ENCODE results near the gene RSPH3. TPM values are rescaled to one million over a fixed set of nuclear protein-coding genes. Genes with fewer than 3 reads are reported as not detected.
"Not testable (repeated sequence)": the region's sequence is repeated elsewhere in the genome, so short reads cannot be mapped to it uniquely, and the experiment has no call there.

RSPH3 gene, protein sequence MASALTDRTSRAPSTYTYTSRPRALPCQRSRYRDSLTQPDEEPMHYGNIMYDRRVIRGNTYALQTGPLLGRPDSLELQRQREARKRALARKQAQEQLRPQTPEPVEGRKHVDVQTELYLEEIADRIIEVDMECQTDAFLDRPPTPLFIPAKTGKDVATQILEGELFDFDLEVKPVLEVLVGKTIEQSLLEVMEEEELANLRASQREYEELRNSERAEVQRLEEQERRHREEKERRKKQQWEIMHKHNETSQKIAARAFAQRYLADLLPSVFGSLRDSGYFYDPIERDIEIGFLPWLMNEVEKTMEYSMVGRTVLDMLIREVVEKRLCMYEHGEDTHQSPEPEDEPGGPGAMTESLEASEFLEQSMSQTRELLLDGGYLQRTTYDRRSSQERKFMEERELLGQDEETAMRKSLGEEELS
- 1 to 10 TPM; 2.5 to 3.9 (median 3.4) TPM for polyA plus RNA-seq (ENCODE audit: insufficient read length in 10 of 10)
- long read RNA-seq, donor 1: 0 reads
- long read RNA-seq, donor 2, full-length matches to known transcripts: 1 of 1 reads
- long read RNA-seq, donor 2, partial matches to known transcripts: 0 of 1 reads
- long read RNA-seq, donor 2, other reads (novel, unspliced or antisense): 0 of 1 reads
- long read RNA-seq, donor 3: 0 reads
- long read RNA-seq, donor 4: 0 reads
- long read RNA-seq, donor 5, full-length matches to known transcripts: 1 of 1 reads
- long read RNA-seq, donor 5, partial matches to known transcripts: 0 of 1 reads
- long read RNA-seq, donor 5, other reads (novel, unspliced or antisense): 0 of 1 reads
- long read RNA-seq, donor 6: 0 reads
- long read RNA-seq, donor 7, full-length matches to known transcripts: 1 of 1 reads
- long read RNA-seq, donor 7, partial matches to known transcripts: 0 of 1 reads
- long read RNA-seq, donor 7, other reads (novel, unspliced or antisense): 0 of 1 reads
- long read RNA-seq, donor 8: 0 reads
- long read RNA-seq, donor 9: 0 reads

DNA sequence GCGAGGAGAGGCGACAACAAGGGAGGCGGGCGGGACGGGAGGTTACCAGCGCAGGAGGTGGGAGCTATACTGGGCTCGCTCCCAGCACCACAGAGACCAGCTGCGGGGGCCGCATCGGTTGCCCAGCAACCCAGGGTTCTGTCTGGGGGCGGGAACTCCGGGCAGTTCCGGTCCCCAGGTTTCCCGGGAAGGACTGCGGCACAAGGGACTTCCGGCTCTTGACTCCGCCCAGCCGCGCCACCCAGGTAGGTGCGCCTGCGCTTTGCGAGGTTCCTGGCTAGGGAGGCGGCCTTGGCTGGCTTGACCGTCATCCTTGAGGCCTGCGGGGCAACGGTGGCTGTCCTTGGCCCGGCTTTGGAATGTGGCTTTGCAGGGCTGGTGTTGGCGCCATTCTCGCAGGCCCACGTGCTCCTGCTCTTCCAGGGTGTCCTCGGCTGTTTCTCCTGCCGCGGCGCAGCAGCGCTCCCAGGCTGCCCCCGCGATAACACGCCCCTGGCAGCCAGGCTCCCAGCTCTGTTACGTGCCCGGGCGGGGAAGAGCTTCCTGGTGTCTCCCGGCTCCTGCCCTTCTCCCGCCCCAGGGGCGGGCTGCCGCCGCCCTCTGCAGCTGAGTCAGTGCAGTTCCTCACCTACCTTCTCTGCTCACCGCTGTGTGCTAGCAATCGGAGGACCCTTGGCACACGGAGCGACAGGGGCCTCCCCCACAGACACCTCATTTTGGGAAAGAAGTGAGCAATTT is at the start of gene RSPH3:
Gene RSPH3 (minus strand): TSS at position 537 of the 738 bp plus-strand sequence. CDS start 652 bp downstream, outside the sequence.
- peak; percentile 93 to 97 (median 93) for DNase-seq

DNA sequence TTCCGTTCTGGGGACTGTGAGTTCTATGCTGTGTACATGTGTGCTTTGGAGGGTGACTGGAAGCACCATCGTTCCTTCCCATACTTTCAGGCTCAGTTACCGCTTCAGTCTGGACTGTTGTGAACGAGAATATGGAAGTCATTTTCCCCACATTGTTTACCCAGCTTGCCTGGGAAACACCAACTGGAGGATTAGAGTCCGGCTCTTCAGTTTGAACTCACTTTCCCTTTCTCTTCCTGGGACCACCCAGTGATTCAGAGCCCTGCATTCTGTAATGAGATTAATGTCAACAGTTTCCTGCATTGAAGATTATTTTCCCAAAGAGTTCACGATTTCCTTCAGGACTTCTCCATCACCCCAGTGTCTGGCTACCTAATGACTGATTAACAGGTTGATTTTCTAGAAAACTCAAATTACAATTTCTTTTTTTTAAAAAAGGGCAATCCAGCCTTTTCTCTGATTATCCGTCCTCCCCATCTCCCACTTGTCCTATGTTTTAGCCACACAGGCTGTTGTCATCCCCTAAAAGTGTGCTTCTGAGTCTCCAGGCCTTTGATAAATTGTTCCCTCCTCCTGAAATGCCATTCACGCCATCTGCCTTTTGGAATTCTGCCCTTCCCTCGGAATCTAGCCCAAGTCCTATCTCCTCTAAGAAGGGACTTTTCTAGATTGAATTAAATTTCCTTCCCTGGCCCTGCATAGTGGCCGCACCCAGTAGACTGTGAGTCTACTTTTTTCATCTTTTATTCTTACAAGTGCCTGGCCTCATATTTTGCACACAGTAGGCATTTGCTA is 48.1 kb upstream of the RSPH3 start:
- DNase-seq: no peak

DNA sequence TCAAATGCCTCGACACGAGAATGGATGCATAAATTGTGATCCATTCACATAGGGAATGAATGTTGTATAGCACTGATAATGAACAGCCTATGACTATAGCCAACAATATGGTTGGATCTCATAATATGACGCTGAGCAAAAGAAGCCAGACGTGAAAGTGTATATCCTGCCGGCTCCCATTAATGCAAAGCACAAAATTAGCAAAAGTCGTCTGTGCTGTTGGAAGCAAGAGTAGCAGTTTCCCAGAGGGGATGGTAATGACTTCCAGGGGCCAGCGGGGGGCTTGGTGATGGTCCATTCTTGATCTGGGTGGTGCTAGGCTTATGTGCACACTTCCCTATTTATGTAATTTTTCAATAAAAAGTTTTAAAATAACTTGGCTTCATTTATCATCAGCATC is 45.8 kb upstream of the RSPH3 start:
- no peak for DNase-seq

DNA sequence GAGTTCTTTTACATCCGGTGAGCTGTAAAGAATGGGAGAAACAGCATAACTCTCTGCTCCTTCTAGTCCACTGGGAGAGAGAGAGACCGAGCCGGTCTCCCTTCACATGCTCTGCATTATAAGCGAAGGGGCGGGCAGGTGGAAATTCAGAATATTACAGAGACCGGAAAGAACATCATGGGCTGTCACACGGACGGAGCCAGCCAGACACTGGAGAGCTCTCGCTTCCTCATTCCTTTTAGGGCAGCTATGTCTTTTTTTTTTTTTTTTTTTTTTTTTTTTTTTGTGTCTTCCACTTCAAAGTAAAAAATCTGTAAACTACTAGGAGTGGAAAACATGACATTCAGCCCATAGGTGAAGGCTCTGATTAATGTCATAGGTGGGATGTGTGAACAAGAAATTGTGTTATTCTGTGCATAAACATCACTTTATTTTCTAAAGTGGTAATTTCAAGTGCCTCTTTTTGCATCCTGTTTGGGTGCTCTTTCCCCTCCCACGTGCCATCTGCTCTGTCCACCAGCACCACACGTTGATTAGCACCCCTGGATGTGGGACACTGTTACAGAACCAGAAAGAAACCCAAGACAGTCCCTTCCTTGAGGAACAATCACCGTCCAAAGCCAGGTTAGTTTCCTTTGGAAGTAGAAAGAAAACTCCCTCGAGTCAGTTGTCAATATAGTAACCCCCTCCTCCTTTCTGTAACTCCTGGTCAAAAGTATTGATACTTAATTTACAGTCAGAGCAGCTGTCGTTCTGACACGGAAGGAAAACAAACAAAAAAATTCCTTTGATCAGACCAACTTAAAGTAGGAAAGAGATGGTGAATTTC is 45.1 kb upstream of the RSPH3 start, which contains the start of gene TAGAP:
Gene TAGAP (minus strand): TSS at position 93 of the 829 bp plus-strand sequence. CDS start 845 bp downstream, outside the sequence.
- peak; percentile 31 to 75 (median 62) for DNase-seq

DNA sequence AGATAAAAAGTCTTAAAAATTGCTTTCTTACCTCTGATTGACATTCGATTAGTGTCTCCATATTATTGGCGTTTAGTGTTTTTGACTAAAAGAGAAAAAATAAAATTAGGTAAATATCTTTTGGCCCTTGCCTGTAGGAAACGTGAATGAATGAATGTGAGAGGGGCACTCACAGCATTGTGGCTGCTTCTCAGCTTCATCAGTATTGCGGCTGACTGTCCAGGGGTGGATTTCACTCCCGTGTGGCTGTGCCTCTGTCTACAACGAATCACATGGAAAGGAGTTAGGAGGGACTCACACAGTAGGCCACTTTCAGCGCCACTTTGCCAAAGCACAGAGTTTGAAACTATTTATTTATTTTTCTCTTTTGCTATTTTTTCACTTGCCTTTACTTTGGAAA is 43.9 kb upstream of the RSPH3 start:
- DNase-seq: no peak

DNA sequence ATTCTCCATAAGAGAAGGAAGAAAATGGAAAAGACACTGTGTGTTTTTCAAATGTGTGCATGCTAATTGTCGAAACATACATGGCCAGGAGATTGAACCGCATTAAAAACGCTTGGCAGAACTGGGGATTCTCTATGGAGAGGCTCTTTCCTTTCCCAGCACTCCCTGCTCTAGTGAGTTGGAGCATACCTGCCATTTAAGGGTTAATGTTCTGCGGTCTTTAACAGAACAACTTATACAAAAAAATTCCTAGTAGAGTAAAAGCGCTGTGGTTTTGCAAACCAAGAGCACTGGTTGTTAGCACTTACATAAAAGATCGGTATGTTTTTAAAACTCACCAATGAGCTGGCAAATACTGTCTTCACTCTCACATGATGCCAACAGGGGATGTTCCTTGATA is 43.2 kb upstream of the RSPH3 start:
- DNase-seq: no peak

DNA sequence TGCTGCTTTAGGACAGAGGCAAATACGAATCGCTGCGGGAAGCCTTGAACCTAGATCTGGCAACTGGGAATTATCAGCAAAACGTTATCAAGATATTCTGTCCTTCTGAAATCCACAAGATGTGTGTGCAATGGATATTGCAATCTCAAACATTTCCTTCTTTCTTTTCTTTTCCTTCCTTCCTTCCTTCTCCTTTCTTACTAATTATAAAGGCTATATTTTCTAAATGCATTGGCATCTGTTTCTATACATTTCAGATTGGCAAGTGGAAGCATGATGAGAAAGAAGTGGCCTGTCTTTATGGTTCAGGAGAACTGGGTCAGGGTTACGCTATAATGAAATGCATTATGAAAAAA is 42.8 kb upstream of the RSPH3 start:
- no peak for DNase-seq

DNA sequence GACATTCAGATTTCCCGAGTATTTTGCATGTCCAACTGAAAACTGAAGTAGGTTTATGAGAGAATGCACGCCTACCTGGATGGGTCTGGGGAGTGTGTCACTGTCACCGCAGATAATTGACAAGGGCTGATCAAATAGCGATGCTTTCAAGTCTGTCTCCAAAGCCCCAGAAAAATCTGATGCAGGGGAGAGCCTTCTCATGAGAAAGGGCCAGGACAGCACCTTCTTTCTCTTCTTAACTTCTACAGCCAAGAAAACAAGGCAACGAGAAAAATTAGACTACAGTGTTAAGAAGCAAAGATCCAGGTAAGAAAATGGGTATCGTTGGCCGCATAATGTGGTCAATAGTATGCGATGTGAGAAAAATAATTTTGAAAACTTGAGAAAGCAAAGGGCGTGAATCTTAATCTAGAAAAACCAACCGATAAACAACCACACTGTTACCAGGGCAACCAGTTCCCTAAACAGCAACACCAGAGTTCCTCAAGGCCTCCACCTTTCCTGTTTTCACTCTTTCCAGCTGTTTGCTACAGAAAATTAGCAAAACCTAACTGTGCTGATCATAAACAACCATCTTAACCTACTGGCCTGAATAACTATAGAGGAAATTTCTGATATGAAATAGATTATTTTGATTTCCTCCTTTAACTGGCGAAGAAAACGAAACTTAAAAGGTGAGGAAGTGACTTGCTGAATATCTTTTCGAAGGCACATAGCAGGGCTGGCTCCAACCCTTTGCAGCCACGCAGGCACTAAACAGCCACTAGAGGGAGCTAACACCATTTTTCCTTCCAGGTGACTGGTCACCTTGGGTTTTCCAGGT is 42.2 kb upstream of the RSPH3 start:
- DNase-seq: peak; percentile 51 to 80 (median 69)

DNA sequence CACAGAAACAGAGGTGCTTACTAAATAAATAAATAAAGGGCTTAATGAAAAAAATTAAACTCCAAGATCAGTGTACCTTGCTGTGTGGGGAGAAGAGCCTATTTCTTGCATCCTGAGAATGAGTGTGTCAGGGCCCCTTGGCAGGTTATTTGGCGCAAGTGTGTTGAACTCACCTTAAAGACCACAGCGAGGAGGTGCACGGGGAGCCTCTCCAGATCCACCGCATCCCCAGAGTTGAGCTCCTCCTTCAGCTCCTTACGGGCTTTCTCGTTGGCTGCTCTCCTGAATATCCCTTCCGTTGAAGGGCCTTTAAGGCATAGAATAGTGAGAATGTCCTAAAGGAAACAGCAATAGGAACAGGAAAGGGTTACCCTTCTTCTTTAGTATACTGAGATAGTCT is 41.2 kb upstream of the RSPH3 start:
- DNase-seq: no peak

DNA sequence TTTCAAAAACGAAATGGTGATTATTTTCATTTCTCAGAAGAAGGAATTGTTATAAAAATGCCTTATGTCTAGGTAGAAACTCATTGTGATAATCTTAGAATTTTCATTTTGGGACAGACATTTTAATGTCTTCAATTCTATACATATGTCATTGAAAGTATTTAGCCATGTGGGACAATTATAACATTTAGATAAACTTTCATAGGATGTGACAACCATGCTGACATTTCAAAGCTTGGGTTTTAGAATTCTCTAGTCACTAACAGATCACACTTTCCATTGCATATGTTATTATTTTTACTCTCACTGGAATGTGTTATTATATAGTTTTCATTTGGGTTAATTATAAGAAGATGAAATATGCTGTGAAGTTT is 39.9 kb upstream of the RSPH3 start:
- DNase-seq: no peak

DNA sequence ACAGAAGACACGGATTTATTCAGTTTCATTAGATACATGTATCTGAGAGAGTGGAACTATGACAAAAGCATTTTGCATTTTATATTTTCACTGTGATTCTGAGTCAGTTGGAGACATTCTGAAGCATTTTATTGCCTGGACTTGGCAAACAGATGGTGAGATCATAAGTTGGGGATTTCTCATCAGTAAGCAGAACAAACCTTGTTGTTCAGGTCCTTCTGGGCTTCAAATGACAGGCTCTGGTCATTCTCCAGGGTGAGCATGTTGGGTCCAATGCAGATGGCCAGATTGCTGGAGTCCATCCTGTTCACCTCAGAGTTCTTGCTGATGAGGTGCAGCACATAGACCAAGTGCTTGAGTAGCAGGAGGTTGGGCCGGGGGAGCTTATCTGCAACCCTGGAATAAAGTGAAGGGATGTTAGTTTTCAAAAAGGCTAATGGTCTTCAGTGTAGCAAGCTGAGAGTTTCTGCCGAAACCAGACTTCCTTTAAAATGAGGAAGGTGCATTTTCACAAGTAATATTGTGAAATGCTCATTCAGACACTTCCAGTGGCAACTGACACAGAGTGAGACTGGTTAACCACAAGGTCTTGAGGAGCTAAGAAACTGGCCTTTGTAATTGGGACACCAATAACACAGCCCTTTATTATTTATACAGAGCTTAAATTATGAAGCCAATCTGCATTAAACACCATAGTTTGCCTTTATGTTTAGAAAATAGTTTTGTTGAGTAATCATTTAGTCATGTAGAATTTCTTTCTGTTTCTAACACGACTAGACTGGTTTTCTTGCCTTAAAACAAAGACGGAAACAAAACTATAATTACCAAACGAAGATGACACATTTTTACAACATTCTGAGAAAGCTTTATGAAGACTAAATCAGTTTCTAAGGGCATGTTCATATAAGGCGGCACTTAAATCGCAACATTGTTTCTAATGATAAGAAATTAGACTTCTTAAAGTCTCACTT is 39.2 kb upstream of the RSPH3 start:
- DNase-seq: peak in 2 of 3 donors; percentile 21 to 62

DNA sequence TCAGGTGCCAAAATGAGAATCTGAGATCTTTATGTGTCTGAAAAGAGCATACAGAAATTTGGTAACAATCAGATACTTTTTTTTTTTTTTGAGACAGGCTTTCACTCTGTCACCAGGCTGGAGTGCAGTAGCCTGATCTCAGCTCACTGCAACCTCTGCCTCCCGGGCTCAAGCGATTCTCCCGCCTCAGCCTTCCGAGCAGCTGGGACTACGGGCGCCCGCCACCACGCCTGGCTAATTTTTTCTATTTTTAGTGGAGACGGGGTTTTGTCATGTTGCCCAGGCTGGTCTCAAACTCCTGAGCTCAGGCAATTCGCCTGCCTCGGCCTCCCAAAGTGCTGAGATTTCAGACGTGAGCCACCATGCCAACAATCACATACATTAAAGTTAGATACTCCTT is 38.3 kb upstream of the RSPH3 start:
- DNase-seq: not testable (repeated sequence)

DNA sequence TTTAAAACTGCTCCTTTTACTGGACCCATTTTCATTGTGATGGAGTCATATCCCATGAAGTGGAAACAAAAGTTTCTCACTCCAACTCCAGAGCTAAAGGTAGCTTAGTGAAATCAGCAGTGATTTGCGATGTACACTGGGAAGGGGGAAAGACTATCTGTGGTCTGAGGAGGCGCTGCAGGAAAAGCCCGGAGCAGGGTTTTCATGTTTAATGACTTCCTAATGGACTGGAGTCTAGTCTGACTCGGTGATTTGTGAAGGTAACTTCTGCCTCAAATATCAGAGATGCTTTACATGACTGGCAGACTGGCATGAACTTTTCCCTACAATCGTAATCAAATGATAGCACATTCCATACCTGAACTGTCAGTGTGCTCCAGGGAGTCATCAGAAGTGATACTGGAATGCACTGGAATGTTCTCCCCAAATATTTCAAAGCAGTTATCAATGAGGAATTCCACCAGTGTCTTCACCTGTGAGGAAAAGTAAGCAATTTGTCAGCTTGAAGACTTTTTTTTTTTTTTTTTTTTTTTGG is 37.8 kb upstream of the RSPH3 start:
- no peak for DNase-seq

DNA sequence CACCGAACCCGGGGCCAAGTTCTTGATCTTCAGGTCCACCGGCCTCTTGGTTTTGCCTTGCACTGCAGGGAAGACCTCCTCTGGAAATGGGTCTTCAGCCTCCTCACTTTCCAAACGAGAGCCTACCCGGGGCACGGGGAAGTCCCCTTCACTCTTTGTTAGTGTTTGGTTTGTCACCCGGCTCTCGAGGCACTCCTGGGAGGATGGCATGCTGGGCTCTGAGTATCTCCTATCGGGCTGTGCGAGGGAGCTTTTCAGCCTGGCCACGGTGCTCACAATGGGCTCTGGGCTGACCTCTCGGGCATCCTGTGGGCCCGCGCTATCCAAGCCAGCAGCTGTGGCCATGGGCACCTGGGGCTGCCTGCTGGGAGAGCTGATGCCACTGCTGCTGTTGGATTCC is 36.7 kb upstream of the RSPH3 start:
- no peak for DNase-seq

DNA sequence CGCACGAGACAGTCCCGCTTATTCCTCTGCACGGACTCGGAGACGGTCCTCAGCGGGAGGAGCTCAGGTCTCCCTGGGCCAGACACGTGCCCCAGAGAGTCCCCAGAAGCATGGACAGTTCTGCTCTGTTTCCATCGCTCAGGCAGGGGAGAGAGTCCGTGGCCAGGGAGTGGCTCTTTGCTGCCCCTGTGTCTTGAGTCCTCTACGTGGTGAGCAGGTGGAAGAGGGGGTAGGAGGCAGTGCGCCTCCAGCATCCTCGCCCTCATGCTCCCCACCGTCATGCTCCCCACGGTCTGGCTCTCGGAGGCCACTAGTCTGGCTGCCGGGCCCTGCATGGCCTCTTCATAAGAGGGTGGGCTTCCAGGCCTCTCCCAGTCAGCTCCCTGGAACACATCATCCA is 35.9 kb upstream of the RSPH3 start:
- DNase-seq: no peak

DNA sequence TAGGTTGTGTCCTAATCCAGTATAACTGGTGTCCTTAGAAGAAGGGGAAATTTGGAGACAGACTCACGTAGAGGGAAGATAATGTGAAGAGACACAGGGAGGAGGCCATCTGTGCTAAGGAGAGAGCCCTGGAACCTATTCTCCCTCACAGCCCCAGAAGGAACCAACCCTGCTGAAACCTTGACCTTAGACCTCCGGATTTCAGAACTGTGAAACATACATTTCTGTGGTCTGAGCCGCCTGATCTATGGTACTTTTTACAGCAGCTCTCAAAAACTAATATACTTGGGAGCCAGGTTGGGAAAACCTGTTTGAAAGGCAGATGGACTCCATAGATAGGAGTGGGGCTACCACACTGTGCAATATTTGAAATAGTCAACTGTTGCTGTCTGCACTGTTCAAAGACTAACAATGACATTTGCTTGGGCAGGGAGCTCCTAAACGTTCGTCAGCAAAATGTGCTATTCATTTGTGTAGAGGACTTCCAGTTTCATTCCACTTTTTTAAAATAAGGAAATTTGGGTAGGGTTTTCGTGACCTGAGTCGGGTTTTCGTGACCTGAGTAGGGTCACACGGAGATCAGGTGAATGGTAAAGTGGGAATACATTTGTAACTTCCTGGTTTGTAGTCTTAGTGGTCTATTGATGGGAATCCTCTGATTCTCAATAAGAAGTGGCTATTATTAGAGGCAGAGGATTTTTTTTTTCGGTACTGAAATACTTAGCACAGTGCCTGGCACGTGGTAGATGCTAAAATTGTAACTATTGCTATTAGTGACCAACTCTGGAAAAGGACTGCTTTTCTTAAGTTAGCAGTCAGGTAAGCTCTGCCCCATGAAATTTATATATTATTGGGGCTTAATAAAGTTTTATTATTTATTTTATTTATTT is 33.4 kb upstream of the RSPH3 start:
- no peak for DNase-seq

DNA sequence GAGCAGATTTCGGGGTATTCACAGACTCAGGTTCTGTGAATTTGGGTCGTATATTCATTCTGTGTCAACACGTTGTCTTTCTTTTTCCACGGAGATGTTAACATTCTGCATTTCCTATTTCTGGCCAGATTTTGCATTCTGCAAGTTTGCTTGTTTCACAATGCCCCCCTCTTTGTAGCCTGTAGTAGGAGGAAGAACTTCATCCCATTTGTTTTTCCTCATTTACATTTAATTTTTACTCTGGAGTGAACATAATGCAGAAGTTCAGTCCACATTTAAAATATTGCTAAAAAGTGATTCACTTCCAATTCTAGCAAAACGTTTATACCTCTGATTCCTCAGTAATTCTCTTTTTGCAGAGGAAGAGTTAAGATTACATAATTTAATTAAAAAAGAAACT is 31.8 kb upstream of the RSPH3 start:
- no peak for DNase-seq
